DMS79 treated with DMSO at 0.1 percent for 48 hours (cell line): ENCODE results near the gene HES7.

Experiments used
- DNase-seq: peaks from one replicate; lab custom pipeline; 2025; lab: John Stamatoyannopoulos, UW

The HES7 gene

DNA sequence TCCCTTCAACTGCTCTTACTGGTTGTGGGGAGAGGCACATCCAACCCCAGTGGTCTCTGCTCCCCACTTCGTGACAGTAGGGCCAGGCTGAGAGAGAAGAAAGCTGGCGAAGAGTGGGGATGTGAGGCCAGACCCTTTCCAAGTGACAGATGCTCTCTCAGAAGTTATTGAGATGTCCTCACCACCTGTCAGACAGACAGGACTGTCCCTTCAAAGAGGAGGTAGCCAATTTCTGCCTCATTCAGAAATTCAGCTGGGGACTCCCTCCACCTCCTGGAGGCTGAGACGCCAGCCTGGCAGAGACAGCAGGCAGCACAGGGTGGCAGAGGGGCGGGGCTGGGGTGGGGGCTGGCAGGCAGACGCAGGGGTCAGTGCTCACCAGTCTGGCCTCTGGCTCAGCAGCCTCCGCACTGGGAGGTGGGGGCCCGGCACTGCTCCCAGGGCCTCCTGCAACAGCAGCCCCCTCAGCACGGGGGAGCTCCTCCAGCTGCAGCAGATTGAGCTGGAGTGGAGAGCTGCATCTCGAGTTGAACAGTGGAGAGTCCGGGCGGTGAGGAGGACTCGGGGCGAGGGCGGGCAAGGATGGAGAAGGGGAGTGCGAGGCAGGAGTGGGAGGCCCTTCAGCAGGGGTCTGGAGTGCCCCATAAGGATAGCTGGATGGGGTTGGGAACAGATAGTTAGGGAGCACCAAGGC, 19.1 kb upstream of the HES7 start:
- no peak for DNase-seq

DNA sequence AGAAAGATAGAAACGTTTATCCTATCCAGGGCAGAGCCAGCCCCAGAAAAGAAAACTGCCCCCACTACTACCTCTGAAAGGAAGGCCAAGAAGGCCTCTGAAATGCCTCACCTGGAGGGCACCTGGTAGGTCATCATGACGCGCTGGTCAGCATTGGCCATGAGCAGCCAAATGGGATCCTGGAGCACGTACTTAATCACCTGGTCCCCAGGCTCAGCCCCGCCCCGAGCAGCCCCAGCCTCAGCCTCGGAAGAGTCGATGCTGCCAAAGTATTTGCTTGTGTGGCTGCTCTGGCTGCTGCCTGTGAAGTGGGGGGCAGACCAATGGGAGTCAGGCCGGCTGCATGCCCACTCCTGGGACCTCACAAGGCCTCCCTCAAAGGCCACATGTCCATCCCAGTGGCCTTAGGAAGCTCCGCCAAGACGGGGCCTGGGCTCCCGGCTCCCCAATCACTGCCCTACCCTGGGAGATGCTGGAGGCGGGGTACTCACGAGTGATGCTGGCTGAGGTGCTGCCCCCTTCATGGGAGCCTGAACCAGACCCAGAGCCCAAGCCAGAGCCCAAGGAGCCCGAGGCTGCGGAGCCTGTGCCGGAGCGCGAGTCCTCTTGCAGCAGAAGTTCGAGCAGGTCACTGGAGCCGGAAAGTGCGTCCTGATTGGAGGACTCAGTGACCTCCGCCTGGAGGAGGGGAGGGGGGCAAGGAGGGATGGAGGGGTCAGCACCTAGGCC, 18.4 kb upstream of the HES7 start:
- no peak for DNase-seq

DNA sequence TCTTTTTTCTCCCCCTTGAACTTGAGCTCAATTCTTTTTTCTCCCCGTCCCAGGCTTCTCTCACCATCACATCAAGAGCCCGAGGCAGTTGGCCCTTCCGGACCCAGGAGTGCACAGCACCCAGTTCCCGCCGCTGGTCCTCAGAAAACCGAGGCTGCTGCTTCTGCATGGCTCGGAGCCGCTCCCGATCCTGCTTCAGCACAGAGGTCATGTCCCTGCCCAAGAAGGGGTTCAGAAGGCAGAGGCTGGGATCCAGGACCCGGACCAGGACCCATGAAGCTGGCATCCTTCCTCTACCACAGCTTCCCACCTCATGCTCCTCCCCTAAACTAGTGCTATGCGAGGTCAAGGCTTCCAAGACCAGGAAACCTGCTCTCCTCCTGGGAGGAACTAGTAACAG, 17.8 kb upstream of the HES7 start:
- no peak for DNase-seq

GRCh38 chr17:8141045-8141444, 17.1 kb upstream of the HES7 start:
- no peak for DNase-seq

GRCh38 chr17:8140065-8141029, 16.4 kb upstream of the HES7 start:
- no peak for DNase-seq

GRCh38 chr17:8138672-8139371, 14.9 kb upstream of the HES7 start:
- DNase-seq, result peak; percentile 96

DNA sequence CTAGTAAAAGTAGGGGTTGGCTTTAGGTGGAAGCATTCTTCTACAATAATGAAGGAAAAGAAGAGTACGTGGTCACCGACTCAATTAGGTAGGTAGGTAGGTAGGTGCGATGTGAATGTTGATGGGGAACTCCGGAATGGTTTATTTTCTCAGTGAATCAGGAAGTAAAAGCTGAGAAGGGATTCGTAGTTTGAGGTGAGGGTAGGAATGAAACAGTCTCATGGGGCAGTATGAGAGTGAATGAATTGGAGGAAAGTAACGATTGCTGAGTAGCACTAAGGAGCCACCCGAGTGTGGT, 14.4 kb upstream of the HES7 start:
- no peak for DNase-seq

- peak; percentile 19 for DNase-seq
Observed at GRCh38 chr17:8137645-8138373, 13.9 kb upstream of the HES7 start.

DNA sequence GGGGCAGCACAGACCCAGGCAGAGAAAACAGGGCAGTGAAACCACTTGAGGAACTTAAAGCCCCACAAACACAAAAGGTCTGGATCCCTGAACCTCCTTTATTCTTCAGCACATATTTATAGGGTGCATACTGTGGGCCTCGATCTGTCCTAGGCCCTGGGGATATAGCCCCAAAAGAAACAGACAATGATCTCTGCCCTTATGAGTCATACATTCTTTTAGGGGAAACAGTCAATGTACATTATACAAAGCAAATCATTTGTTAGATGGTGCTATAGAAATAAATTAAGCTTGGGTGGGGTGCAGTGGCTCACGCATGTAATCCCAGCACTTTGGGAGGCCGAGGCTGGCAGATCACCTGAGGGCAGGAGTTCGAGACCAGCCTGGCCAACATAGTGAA, 10.0 kb upstream of the HES7 start:
- no peak for DNase-seq

DNA sequence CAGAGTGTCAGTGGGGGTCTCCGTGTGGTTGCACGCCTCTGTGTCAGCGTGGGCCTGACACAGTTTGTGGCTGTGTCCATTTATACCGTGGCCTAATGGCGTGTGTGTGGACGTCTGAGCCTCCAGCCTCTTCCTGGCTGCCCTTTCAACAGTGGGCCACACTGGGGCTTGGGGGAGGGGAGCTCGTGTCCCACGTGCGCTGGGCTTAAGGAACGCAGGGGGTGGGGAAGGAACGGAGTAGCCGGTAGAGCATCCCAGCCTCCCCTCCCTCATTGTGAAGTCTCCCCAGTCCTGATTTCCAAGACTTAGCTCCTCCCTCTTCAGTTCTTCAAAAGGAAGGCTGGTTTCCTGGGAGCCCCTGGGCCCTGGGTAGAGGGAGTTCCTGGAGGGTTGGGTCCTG, 9.5 kb upstream of the HES7 start:
- DNase-seq, result no peak

DNA sequence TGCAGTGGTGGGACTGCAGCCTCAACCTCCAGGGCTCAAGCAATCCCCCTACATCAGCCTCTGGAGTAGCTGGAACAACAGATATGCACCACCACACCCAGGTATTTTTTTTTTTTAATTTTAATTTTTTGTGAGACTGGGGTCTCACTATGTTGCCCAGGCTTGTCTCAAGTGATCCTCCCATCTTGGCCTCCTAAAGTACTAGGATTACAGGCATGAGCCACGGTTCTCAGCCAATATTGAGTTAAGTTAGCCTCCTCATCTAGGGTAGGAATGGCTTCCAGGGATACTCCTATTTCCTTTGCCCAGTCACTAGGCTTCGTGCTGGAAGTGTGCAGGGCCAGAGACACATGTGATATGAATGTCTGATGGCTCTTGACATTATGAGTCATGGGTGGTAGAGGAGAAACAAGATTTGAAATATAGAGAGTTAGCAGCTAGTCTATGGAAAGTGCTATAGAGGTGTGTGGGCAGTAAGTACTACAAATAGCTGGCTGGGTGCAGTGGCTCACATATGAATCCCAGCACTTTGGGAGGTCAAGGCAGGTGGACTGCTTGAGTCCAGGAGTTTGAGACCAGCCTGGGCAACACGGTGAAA, 8.0 kb upstream of the HES7 start:
- DNase-seq, result no peak

DNA sequence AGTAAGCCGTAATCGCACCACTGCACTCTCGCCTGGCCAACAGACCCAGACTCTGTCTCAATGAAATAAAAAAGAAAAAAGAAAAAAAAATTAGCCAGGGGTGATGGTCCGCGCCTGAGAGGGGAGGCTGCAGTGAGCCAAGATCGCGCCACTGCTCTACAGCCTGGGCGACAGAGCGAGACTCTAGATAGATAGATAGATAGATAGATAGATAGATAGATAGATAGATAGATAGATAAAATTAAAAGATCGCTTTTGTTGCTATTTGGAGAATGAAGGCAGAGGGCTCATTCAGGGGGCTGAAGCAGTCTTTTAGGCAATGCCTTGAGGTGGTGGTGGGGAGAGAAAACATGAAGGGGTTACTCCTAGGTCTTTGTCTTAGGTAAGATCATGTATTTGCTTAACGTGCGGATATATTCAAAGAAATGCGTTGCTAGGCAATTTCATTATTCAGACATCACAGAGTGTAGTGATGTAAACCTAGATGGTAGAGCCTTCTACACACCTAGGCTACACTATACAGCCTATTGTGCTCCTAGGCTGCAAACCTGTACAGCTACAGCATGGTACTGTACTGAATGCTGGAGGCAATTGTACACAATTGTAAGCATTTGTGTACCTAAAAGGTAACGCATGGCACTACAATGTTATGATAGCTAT, 4.3 kb upstream of the HES7 start:
- no peak for DNase-seq

- peak; percentile 65 for DNase-seq
Observed at GRCh38 chr17:8126491-8127066, 2.7 kb upstream of the HES7 start.

DNA sequence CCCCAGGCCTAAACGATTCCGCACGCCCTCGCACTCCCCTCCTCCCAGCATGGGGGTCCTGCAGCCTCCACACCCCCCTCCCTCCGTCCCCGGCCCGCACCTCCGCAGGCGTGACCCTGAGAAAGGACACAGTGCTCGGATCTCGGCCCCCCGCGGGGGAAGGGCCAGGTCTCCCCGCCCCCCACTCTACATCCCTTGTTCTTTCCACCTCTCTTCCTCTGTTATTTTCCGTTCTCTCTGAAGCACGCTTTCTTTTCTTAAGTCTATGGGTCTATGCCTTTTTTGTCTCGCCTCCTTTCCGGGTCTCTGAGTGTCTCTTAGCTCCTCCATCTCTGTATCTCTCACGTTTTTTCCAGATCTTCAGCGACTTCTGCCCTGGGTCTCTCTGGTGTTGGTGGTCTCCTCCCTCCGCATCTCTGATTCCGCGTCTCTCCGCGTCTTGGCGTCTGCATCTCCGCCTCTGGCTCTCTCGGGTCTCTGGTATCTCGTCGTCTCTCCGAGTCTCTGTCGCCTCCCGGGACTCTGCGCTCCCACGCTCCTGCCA, 2.1 kb upstream of the HES7 start:
- DNase-seq, result peak; percentile 54

DNA sequence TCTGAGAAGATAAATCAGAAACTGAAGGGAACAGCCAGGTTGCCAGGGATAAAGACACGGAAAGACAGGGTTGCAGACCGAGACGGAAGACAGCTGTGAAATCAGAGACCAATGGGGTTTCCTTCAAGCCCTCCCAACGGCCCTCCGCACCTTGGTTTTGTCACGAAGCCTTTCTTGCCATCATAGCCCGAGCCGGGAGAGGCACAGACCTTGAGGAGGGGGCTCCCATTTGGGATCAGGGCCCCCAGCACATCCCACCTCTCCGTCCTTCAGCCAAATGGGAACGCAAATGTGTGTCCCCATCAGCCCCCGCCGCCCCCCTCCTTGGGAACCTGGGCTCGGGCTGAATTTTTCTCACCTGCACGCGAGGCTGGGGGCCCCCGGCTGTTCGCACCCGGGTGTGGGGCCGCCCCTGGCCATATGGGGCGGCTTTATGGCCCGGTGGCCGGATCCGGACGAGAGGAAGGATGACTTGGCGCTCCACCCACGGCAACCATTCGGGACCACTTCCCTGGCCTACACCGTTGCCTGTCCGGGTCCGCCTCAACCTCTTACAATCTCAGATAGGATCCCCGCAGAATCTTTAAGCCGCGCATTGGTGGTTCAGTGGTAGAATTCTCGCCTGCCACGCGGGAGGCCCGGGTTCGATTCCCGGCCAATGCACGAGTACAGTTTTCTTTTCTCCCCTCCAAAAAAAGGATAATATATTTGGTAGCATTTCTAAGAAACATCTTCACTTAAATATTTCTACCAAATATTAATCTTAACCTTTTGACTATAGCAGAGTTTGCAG, 1.4 kb upstream of the HES7 start:
- peak; percentile 54 for DNase-seq

- peak; percentile 21 for DNase-seq
Observed at GRCh38 chr17:8124350-8125153, 646 bp upstream of the HES7 start.

GRCh38 chr17:8122924-8123694, 797 bp downstream of the HES7 start:
- no peak for DNase-seq
